Activated T-cell treated with anti-CD3 and anti-CD28 coated beads, Interleukin-2, amount 50 U/mL, for 24 hours (primary cell): ENCODE data around the gene ZNF446.
"Not testable (repeated sequence)": the region's sequence is repeated elsewhere in the genome, so short reads cannot be mapped to it uniquely, and the experiment has no call there.

Experiments used
- DNase-seq: peaks from one replicate; pipeline ENCODE4 v3.0.0-alpha.2; 2020
- H3K27ac Mint-ChIP-seq: 2 replicates; pipeline ENCODE4 v1.8.0; 2020; ENCODE audit warnings: mild to moderate bottlenecking, mixed read lengths
- H3K27me3 Mint-ChIP-seq: 2 replicates; pipeline ENCODE4 v1.8.0; 2020; ENCODE audit warnings: mixed read lengths
- H3K36me3 Mint-ChIP-seq: 2 replicates; pipeline ENCODE4 v1.8.0; 2020; ENCODE audit warnings: low read depth, mixed read lengths
- H3K4me1 Mint-ChIP-seq: 2 replicates; pipeline ENCODE4 v1.8.0; 2020; ENCODE audit warnings: low read depth, mixed read lengths
- H3K4me3 Mint-ChIP-seq: 2 replicates; pipeline ENCODE4 v1.8.0; 2020; ENCODE audit warnings: mild to moderate bottlenecking, moderate library complexity, mixed read lengths
- H3K9me3 Mint-ChIP-seq: 2 replicates; pipeline ENCODE4 v1.8.0; 2020; ENCODE audit warnings: mixed read lengths

The ZNF446 gene

DNA sequence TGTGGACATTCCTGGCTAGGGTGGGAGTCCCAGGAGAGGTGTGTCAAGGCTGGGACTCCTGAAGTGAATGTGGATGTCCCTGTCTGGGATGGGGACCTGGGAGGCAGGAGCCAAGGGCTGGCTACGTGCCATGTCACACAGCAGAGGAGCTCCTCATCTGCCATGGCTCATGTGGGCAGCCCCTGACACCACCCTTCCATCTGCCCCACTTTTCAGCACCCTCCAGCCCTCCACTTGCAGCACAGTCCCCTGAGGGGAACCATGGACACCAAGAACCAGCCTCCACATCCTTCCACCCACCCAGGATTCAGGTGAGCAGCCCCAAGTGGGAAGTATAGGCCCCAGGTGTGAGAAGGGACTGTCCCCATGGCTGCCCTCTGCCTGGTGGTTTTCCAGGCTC lies 1.7 kb downstream of the ZNF446 start:
- Mint-ChIP-seq H3K27me3 (no peaks in the 10 kb centered on the region), H3K4me1 (peaks cover 27% of the 10 kb centered on the region), H3K4me3 (no peak overlapping the region), H3K9me3 (no peaks in the 10 kb centered on the region), H3K27ac (peak overlapping the region; percentile 99), H3K36me3 (peaks cover 46% of the 10 kb centered on the region)
- no peak for DNase-seq

DNA sequence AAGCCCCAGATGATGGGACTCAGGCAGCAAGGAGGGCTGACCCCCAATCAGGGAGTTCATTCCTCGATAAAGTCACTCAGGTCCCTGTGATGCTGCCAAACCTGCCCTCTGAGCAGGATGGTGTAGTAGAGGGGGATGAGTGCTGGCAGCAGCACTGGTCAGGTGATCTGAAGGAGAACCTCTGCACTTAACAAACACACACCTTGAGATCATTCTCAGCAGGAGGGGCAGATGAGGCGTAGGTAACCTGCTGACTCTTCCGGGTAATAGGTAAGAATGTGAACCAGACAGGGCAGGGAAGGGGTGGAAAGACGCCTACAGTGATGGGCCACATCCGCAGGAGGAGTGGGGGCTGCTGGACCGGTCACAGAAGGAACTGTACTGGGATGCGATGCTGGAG lies 3.2 kb downstream of the ZNF446 start:
- Mint-ChIP-seq H3K27me3 (no peaks in the 10 kb centered on the region), H3K27ac (peak overlapping the region; percentile 56), H3K4me1 (peaks cover 25% of the 10 kb centered on the region)

DNA sequence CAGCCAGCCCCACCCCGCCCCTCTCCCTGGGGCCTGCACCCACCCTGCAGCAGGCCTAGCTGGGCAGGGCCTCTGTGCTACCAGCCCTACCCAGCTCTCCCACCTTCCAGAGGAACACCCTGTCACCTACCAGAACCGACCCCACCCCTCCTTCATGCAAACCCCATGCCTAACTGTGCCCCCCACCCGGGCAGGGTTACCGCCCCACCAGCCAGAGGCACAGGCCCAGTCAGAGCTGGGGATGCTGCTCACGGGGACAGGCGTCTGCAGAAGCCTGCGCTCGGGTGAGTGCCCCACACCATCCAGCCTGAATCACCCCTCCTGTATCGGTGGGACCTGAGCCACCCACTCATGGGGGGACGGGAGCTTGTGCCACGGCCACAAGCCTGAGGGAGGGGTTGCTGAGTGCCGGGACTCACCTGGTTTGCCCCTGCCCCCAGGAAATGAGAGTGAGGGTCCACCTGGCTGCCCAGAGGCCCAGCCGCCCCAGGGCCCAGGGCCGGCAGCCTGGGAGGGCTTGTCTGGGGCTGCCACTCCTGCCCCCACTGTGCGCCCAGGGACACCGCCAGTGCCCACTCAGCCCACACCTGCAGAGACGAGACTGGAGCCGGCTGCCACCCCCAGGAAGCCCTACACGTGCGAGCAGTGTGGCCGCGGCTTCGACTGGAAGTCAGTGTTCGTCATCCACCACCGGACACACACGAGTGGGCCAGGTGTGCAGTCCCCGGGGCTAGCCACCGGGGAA lies 3.8 kb downstream of the ZNF446 start:
- Mint-ChIP-seq H3K4me1 (peaks cover 19% of the 10 kb centered on the region), H3K9me3 (no peaks in the 10 kb centered on the region), H3K27ac (no peak overlapping the region), H3K27me3 (no peaks in the 10 kb centered on the region), H3K36me3 (peaks cover 36% of the 10 kb centered on the region), H3K4me3 (no peak overlapping the region)
- DNase-seq = no peak

More for the DNA sequence above, 3.2 kb downstream of the ZNF446 start:
- no peak for DNase-seq
- Mint-ChIP-seq H3K36me3 (peaks cover 36% of the 10 kb centered on the region), H3K9me3 (no peaks in the 10 kb centered on the region), H3K4me3 (no peak overlapping the region)

DNA sequence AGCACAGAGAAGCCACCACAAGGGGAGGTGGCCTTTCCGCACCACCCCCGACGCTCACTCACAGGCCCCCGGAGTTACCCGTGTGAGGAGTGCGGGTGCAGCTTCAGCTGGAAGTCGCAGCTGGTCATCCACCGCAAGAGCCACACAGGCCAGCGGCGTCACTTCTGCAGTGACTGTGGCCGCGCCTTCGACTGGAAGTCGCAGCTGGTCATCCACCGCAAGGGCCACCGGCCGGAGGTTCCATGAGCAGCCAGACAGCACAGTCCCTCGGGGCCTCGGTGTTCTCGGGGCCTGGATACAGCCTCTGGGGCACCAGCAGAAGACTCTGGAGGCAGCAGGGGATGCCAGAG lies 4.3 kb downstream of the ZNF446 start:
- H3K4me1 Mint-ChIP-seq = peaks cover 14% of the 10 kb centered on the region
- no peak for DNase-seq
- peaks cover 36% of the 10 kb centered on the region for H3K36me3 Mint-ChIP-seq
- H3K9me3 Mint-ChIP-seq = no peaks in the 10 kb centered on the region
- no peaks in the 10 kb centered on the region for H3K27me3 Mint-ChIP-seq
- no peak overlapping the region for H3K27ac Mint-ChIP-seq
- H3K4me3 Mint-ChIP-seq = no peak overlapping the region

DNA sequence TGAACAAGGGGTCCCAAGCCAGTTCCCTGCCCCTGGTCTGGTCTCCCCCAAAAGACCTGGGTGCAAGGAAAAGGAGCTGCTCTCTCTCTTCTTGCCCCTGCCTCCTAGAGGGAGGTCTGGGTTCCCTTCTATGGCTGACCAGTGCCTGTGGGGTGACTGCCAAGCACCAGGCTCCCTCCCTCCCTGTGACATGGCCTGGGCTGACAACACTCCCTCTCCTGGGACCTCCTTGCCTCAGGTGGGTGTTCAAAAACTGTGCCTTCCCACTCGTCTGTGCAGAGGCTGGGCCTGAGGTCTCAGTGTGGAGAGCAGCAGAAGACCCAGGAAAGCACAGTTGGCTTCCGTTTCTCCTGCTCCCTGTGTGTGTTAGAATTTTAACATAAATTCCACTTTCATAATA lies 4.7 kb downstream of the ZNF446 start:
- Mint-ChIP-seq H3K27me3 (no peaks in the 10 kb centered on the region), H3K36me3 (peaks cover 36% of the 10 kb centered on the region), H3K4me1 (peaks cover 11% of the 10 kb centered on the region), H3K9me3 (no peaks in the 10 kb centered on the region), H3K27ac (no peak overlapping the region), H3K4me3 (no peak overlapping the region)
- DNase-seq = no peak

DNA sequence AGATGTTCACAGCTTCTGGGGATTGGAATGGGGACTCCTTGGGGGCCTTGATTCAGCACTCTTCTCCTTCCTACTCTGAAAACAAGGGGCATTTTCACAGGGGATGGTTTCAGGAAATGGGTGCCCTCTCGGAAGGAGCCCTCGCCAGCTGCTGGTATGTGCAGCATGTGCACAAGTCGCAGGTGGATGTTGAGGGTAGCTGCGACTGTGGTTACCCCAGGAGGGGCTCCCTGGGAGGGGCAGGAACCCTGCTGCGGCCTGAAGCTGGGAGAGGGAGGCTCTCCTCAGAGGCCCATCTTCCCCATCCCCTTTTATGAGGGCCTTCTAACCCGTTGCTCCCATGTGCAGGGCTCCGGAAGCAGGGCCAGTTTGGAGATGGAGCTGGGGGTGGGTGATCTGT lies 6.2 kb downstream of the ZNF446 start:
- no peaks in the 10 kb centered on the region for H3K9me3 Mint-ChIP-seq
- H3K4me1 Mint-ChIP-seq = peaks cover 2% of the 10 kb centered on the region
- DNase-seq = no peak
- no peak overlapping the region for H3K4me3 Mint-ChIP-seq
- no peaks in the 10 kb centered on the region for H3K27me3 Mint-ChIP-seq
- H3K36me3 Mint-ChIP-seq = peaks cover 39% of the 10 kb centered on the region
- no peak overlapping the region for H3K27ac Mint-ChIP-seq

DNA sequence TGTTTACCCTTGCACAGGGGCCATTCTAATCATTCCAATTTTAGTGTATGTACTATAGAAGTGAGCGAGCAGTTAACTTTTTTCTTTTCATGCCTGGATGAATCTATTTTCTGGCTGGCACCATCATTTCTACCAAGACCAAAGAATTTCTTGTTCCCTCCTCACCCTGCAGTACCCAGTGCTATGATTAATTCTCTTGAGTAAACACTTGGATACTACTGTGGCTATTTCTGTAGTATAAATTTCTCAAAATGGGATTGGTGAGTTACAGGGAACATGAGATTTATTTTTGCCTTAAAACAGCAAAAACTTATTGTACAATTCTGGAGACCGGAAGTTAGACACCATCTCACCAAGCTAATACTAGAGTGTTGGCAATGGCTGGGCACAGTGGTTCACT lies 7.6 kb downstream of the ZNF446 start:
- no peak overlapping the region for H3K27ac Mint-ChIP-seq
- peaks cover 7% of the 10 kb centered on the region for H3K4me1 Mint-ChIP-seq
- no peak overlapping the region for H3K4me3 Mint-ChIP-seq
- H3K9me3 Mint-ChIP-seq = no peaks in the 10 kb centered on the region
- DNase-seq = no peak
- no peaks in the 10 kb centered on the region for H3K27me3 Mint-ChIP-seq
- peaks cover 34% of the 10 kb centered on the region for H3K36me3 Mint-ChIP-seq

DNA sequence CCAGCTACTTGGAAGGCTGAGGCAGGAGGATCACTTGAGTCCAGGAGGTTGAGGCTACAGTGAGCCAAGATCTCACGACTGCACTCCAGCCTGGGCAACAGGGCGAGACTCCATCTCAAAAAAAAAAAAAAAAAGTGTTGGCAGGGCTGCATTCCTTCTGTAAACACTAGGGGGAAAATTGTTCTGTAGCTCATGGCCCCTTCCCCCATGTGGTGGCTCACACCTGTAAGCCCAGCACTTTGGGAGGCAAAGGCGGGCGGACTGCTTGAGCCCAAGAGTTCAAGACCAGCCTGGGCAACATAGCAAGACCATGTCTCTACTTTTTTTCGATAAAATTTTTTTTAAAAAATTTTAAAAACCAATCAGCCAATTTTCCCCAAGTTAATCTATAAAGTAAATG lies 8.2 kb downstream of the ZNF446 start:
- peaks cover 13% of the 10 kb centered on the region for H3K4me1 Mint-ChIP-seq
- H3K36me3 Mint-ChIP-seq = peaks cover 28% of the 10 kb centered on the region
- H3K9me3 Mint-ChIP-seq, DNase-seq, H3K27me3 Mint-ChIP-seq, H3K27ac Mint-ChIP-seq, H3K4me3 Mint-ChIP-seq: not testable (repeated sequence)

DNA sequence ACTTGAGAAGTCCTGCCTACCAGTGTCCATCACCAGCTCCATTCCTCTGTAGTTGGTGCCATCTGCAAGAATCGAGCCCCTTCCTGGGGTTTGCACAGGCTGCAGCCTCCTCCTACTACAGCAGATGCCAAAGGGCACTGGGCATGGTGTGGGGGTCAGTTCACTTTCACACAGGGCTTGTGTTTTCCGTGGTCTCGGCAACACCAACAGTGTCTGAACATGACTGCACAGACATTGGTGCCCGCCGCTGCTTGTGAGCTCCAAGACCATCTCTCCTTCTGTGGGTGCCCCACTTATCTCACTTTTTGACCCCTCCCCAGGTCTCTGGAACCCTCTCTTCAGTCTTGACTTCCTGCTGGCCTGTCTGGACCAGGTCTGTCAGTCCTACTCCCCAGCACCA lies 15.2 kb downstream of the ZNF446 start:
- Mint-ChIP-seq H3K27ac (no peak overlapping the region), H3K4me1 (peaks cover 30% of the 10 kb centered on the region), H3K9me3 (no peaks in the 10 kb centered on the region), H3K27me3 (no peaks in the 10 kb centered on the region), H3K4me3 (no peak overlapping the region), H3K36me3 (peaks cover 19% of the 10 kb centered on the region)
- no peak for DNase-seq

DNA sequence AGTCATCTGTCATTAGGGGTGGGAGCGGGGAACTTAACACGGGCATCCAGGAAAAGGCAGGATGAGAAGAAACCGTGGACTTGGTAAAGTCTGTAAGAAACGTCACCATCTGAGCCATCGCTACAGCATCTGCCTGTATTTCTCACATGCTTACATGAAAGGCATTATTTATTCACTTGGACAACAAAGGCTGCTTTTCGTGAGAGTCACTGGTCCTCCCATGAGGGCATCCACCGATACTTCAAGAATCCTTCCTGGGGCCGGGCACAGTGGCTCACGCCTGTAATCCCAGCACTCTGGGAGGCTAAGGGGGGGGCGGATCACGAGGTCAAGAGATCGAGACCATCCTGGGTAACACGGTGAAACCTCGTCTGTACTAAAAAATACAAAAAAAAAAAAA lies 16.1 kb downstream of the ZNF446 start:
- peaks cover 32% of the 10 kb centered on the region for H3K4me1 Mint-ChIP-seq
- H3K4me3 Mint-ChIP-seq = no peak overlapping the region
- no peak overlapping the region for H3K27ac Mint-ChIP-seq
- H3K36me3 Mint-ChIP-seq = peaks cover 22% of the 10 kb centered on the region
- no peaks in the 10 kb centered on the region for H3K27me3 Mint-ChIP-seq
- no peak for DNase-seq
- H3K9me3 Mint-ChIP-seq = no peaks in the 10 kb centered on the region

DNA sequence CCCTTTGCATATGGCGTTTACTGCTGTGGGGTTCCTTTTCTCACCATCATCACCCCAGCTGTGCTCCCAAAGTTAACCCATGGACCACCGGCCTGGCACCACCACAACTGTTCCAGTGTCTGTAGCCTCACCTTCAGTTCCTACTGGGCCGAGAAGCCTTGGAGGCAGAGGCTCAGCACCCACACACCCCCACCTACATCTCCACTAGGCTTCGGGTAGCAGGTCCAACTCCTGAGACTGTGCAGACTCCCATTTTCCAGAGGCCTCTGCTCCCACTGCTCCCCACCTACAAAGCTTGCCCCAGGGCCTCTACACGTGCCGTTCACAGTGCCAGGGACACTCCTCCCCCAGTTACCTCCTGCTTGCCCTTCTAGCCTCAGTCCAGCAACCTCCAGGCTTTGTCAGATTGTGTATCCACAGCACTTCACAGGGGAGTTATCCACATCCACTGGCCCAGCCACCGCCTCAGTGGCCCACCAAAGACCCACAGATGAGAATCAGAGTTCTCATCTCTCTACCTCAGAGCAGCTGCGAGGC lies 21.6 kb downstream of the ZNF446 start:
- Mint-ChIP-seq H3K36me3 (peaks cover 18% of the 10 kb centered on the region), H3K27me3 (no peaks in the 10 kb centered on the region), H3K27ac (peak overlapping the region; percentile 47), H3K4me3 (peak overlapping the region; percentile 89), H3K9me3 (peaks cover 5% of the 10 kb centered on the region), H3K4me1 (peaks cover 33% of the 10 kb centered on the region)
- DNase-seq = no peak

DNA sequence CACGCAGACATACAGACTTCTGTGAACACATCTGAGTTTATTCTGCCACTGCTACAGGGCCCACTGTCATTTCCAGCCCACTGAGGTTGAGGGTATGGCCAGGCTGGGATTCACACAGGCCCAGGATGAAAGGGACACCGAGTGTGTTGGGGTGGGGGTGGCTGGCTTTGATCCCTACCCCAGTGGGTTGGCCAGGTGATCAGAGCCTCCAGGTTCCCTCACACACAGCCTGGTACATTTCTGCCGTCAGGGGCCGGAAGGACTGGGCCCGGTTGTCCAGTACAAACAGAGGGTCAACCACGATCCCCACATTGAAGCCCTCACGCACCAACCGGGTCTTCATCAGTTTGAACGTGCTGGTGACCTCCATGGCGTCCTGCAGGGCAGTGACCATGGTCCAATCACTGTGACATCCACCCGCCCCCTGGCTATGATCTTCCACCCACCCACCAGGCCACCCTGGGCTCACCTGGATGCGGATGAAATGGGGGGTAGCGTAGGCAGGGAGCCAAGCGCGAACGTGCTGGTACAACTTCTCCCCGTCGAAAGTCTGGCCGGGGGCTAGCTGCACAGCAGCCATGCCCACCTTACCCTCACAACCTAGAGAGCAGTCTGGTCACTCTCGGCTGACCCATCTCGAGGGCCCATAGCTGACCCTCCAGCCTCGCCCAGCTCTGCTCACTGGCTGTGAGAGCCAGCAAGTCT lies 22.3 kb downstream of the ZNF446 start:
- Mint-ChIP-seq H3K27me3 (no peaks in the 10 kb centered on the region), H3K4me1 (peaks cover 33% of the 10 kb centered on the region), H3K9me3 (peaks cover 5% of the 10 kb centered on the region), H3K36me3 (peaks cover 18% of the 10 kb centered on the region), H3K27ac (peak overlapping the region; percentile 91), H3K4me3 (peak overlapping the region; percentile 89)
- no peak for DNase-seq

DNA sequence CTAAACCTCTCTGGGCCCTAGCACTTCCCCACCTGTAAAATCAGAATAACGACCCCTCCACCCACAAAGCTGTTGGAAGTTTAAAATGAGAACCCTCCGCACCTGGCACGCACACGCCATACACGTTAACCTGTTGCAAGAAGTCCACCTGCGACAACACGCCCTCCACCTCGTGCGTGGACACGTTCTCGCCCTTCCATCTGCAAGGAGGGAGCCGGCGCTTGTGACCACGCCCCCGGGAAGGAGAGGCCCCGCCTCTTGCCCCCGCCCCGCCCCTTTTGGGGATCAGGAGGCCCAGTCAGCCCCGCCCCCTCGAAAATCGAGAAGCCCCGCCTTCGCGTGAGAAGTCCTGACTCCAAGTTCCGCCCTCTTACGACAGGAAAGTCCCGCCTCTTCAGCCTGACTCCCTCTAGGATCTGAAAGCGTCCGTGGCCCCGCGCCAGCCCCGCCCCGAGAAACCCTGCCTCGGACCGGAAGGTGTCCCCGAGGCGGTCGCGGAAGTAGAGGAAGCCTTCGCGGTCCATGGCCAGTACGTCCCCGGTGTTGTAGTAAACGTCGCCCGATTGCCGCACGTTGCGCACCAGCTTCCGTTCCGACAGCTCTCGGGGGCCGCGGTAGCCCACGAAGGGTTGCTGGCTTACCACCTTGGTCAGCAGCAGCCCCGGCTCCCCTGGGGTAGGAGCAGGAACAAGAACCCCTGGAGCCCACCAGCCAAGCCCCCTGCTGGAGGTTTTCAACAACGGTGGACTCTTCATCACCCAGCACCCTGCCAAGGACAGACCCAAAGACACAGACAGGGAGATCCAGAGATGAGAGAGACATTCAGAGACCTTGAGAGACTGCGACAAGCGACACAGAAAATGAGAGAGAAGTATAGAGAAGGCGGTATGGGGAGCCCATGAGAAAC lies 23.1 kb downstream of the ZNF446 start:
- Mint-ChIP-seq H3K27me3 (no peaks in the 10 kb centered on the region), H3K36me3 (peaks cover 18% of the 10 kb centered on the region), H3K9me3 (peaks cover 6% of the 10 kb centered on the region), H3K27ac (peak overlapping the region; percentile 91), H3K4me1 (peaks cover 33% of the 10 kb centered on the region), H3K4me3 (peak overlapping the region; percentile 89)
- peak; percentile 98 for DNase-seq

DNA sequence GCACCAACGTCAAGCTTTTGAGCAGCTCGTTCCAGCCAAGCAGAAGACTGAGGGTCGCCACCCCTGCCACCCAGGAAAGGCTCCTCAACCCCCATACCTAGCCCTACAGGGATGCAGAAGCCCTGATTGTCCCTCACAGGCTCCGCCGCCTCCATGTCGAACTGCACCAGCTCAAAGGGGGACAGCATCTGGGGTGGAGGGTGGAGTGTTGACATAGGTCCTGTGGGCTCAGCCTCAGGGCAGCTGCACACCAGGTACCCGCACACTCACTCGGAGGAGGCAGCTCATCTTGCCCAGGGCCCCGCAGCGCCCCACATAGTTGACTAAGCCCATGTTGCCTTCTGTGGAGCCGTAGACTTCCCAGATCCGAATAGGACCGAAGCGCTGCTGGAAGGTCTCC lies 24.1 kb downstream of the ZNF446 start:
- H3K27ac Mint-ChIP-seq = peak overlapping the region; percentile 57
- DNase-seq = no peak
- peaks cover 30% of the 10 kb centered on the region for H3K4me1 Mint-ChIP-seq
- H3K4me3 Mint-ChIP-seq = peak overlapping the region; percentile 89
- peaks cover 6% of the 10 kb centered on the region for H3K9me3 Mint-ChIP-seq
- no peaks in the 10 kb centered on the region for H3K27me3 Mint-ChIP-seq
- peaks cover 15% of the 10 kb centered on the region for H3K36me3 Mint-ChIP-seq
